ENCODE data around the gene SLC6A1.

GRCh38 chr3:10982782-10983181 lies 9.8 kb upstream of the SLC6A1 start:
- TF ChIP-seq, protein P1, sequence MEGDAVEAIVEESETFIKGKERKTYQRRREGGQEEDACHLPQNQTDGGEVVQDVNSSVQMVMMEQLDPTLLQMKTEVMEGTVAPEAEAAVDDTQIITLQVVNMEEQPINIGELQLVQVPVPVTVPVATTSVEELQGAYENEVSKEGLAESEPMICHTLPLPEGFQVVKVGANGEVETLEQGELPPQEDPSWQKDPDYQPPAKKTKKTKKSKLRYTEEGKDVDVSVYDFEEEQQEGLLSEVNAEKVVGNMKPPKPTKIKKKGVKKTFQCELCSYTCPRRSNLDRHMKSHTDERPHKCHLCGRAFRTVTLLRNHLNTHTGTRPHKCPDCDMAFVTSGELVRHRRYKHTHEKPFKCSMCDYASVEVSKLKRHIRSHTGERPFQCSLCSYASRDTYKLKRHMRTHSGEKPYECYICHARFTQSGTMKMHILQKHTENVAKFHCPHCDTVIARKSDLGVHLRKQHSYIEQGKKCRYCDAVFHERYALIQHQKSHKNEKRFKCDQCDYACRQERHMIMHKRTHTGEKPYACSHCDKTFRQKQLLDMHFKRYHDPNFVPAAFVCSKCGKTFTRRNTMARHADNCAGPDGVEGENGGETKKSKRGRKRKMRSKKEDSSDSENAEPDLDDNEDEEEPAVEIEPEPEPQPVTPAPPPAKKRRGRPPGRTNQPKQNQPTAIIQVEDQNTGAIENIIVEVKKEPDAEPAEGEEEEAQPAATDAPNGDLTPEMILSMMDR (IDR thresholded peaks at IDR 0.05; ENCODE audit: low read length) = no peak
- no peak for TF ChIP-seq EZH2 (IDR thresholded peaks at IDR 0.05; ENCODE audit: borderline replicate concordance, low read length)

Data from OCI-LY1 (cell line).